Measurements from ENCODE around the gene HOXB7. TPM values are rescaled to one million over a fixed set of nuclear protein-coding genes. Genes with fewer than 3 reads are reported as not detected.

HOXB7 gene
- total RNA-seq = under 1 TPM in 1 of 2 donors, not detected in 1; 0.52 TPM

- intact Hi-C loops (cut with DNase I) = loop anchor here (10.0 kb wide), 1 partner anchor 276 kb away; no protein-coding TSS in a partner anchor
- Histone ChIP-seq H3K9me3 (no peaks in the 10 kb centered on the region), H3K27ac (peak within 1 kb of the TSS in 2 of 4 donors; percentile 7 to 28), H3K36me3 (replicated peaks in 1 of 2; ENCODE audit: insufficient read depth in 1 of 2, low read depth in 2 of 2) (no peaks in the 10 kb centered on the region), H3K27me3 (peaks cover 3 to 73% of the 10 kb centered on the region in 2 donors), H3K4me3 (peak within 1 kb of the TSS in 1 of 2 donors; percentile 36), H3K4me1 (peaks cover 34% of the 10 kb centered on the region)
- DNase-seq = peak in 1 of 4 donors; percentile 41
- TF ChIP-seq POLR2A (IDR thresholded peaks at IDR 0.05) = no peak
- TF ChIP-seq, protein P1, sequence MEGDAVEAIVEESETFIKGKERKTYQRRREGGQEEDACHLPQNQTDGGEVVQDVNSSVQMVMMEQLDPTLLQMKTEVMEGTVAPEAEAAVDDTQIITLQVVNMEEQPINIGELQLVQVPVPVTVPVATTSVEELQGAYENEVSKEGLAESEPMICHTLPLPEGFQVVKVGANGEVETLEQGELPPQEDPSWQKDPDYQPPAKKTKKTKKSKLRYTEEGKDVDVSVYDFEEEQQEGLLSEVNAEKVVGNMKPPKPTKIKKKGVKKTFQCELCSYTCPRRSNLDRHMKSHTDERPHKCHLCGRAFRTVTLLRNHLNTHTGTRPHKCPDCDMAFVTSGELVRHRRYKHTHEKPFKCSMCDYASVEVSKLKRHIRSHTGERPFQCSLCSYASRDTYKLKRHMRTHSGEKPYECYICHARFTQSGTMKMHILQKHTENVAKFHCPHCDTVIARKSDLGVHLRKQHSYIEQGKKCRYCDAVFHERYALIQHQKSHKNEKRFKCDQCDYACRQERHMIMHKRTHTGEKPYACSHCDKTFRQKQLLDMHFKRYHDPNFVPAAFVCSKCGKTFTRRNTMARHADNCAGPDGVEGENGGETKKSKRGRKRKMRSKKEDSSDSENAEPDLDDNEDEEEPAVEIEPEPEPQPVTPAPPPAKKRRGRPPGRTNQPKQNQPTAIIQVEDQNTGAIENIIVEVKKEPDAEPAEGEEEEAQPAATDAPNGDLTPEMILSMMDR (IDR thresholded peaks at IDR 0.05) = no peak
- peak; percentile 62 for ATAC-seq
- 2 to 6% methylated on average over 46 to 71 of the region's 79 CpGs for whole genome bisulfite sequencing, 2 donors
These were observed at the start of gene HOXB7 for GRCh38 chr17:48610282-48611211. Gene HOXB7 (minus strand): TSS chr17:48611017. CDS start chr17:48610918, 99 bp downstream.

DNA sequence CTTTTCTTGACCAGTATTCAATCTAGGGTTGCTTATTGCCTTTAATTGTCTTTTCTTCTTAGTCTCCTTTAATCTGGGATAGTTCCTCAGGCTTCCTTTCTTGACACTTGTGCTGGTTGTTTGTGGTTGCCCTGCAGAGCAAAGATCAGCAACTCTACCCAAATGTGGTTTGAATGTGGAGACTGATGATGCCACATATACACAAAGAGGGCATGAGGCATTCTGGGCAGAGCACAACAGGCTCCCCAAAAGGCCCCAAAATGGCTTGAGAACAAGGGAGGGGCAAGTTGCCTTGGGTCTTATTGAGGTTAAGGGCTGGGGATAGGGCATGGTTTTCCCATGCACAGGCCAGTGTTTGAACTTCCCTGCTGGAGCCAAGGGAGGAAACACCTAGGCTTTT lies 45.1 kb upstream of the HOXB7 start:
- H3K4me3 ChIP-seq = no peak overlapping the region
- H3K27me3 ChIP-seq = peaks cover 0 to 5% of the 10 kb centered on the region in 2 donors
- no peaks in the 10 kb centered on the region for H3K4me1 ChIP-seq
- DNase-seq = no peak
- TF ChIP-seq POLR2A (IDR thresholded peaks at IDR 0.05) = no peak
- TF ChIP-seq, protein P1 (IDR thresholded peaks at IDR 0.05) = no peak
- intact Hi-C loops (cut with DNase I) = no loop called here
- H3K27ac ChIP-seq = no peak overlapping the region
- no peaks in the 10 kb centered on the region for H3K9me3 ChIP-seq
- no peaks in the 10 kb centered on the region for H3K36me3 ChIP-seq (replicated peaks in 1 of 2; ENCODE audit: insufficient read depth in 1 of 2, low read depth in 2 of 2)
- no peak for ATAC-seq

DNA sequence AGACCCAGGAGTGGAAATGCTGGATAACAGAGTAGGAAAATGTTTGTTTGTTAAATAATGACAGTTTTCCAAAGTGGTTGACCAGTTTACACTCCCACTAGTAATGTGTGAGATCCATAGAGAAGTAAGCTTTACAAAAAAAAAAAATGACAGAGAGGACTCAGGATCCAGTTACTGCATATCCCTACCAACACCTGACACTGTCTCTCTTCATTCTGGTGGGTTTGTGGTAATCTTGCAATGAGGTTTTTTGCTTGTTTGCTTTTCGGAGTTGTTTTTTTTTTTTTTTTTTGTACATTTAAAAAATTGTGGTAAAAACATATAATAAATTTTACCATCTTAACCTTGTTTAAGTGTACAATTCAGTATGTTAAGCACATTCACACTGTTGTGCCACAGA lies 38.9 kb upstream of the HOXB7 start:
- 46 to 48% methylated on average over 1 of the region's 1 CpG for WGBS, 2 donors
- no peaks in the 10 kb centered on the region for H3K9me3 ChIP-seq
- ATAC-seq (no peak), DNase-seq (no peak)
- intact Hi-C loops (cut with DNase I) = no loop called here
- H3K4me1 ChIP-seq = peaks cover 13% of the 10 kb centered on the region
- TF ChIP-seq, protein P1 (IDR thresholded peaks at IDR 0.05) = no peak
- no peak for TF ChIP-seq POLR2A (IDR thresholded peaks at IDR 0.05)
- no peak overlapping the region for H3K4me3 ChIP-seq
- H3K27me3 ChIP-seq = peaks cover 0 to 12% of the 10 kb centered on the region in 2 donors
- no peaks in the 10 kb centered on the region for H3K36me3 ChIP-seq (replicated peaks in 1 of 2; ENCODE audit: insufficient read depth in 1 of 2, low read depth in 2 of 2)
- no peak overlapping the region for H3K27ac ChIP-seq

DNA sequence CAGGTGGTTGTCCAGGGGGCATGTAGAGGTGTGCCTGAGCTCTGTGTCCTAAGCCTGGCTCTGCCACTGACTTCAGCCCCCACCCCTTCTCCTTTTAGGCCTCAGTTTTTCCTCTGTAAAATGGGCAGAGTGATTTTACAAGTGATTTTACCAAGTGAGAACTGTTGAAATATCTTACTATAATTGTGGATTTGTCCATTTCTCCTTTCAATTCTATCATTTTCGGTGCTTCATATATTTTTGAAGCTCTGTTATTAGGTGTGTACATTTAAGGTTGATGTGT lies 37.1 kb upstream of the HOXB7 start:
- H3K36me3 ChIP-seq (replicated peaks in 1 of 2; ENCODE audit: insufficient read depth in 1 of 2, low read depth in 2 of 2) = no peaks in the 10 kb centered on the region
- no peaks in the 10 kb centered on the region for H3K9me3 ChIP-seq
- H3K4me3 ChIP-seq = no peak overlapping the region
- no peak overlapping the region for H3K27ac ChIP-seq
- DNase-seq = no peak
- no peak for ATAC-seq
- 25 to 44% methylated on average over 1 of the region's 1 CpG for WGBS, 2 donors
- H3K4me1 ChIP-seq = peaks cover 13% of the 10 kb centered on the region
- intact Hi-C loops (cut with DNase I) = no loop called here
- TF ChIP-seq, protein P1 (IDR thresholded peaks at IDR 0.05) = no peak
- TF ChIP-seq POLR2A (IDR thresholded peaks at IDR 0.05) = no peak
- H3K27me3 ChIP-seq = peaks cover 0 to 27% of the 10 kb centered on the region in 2 donors
